K562 (cell line): ENCODE data around the gene ITGB2. TPM values are rescaled to one million over a fixed set of nuclear protein-coding genes. Genes with fewer than 3 reads are reported as not detected.

Experiments used
- ATAC-seq: fragments of 200-7000 bp; cut with Tn5 transposase; 3 replicates; pipeline ENCODE4 v1.9.1; 2020; ENCODE audit warnings: moderate library complexity
- BruUV-seq: library from RNA; stranded (reverse); fragments of 400-500 nt; replicated peaks from 2 replicates; lab custom pipeline; 2021; lab: Mats Ljungman, UMichigan
- CTCF ChIA-PET: fragments of 300-600 bp; formaldehyde crosslinking; extraction: SDS; loops from one replicate; lab custom pipeline; 2021; ENCODE audit warnings: low intra/inter-chr PET ratio; lab: Yijun Ruan, JAX
- POLR2A ChIA-PET: fragments of 300-600, 350-650 bp; sonication (Branson Sonifier 250); formaldehyde crosslinking; extraction: SDS; loops from one replicate; lab custom pipeline; 2021; ENCODE audit warnings: antibody characterized with exemption, inconsistent platforms; lab: Yijun Ruan, JAX
- DNase-seq, 4 experiments: peaks; one replicate each; pipeline versions ENCODE4 v3.0.0 to v3.0.0-alpha.2; 2011 to 2018; ENCODE audit warnings: low spot score in 3 of 4, mixed read lengths in 3 of 4; ENCODE audit errors: extremely low read depth in 1 of 4
- FAIRE-seq: peaks from 2 replicates; lab custom pipeline; 2011; peaks lifted over from hg19 to GRCh38; lab: Jason Lieb, UNC
- H2AFZ ChIP-seq: 2 replicates; pipeline ENCODE4 v1.6.0; 2011; ENCODE audit warnings: low read depth, low read length, control low read depth, inconsistent platforms
- H3K27ac ChIP-seq: fragments of 200-600 bp; 3 replicates; pipeline ENCODE4 v1.8.0; 2011; ENCODE audit warnings: low read depth, mild to moderate bottlenecking, control low read depth, inconsistent platforms, low read length, moderate library complexity, mixed read lengths; ENCODE audit errors: extremely low read depth
- H3K27me3 ChIP-seq, 2 experiments: fragments of 300-600 bp in 1 of 2; 2 replicates in 1 of 2; 3 replicates in 1 of 2; pipeline versions ENCODE4 v1.6.0 to v1.8.0; 2011; ENCODE audit warnings: inconsistent platforms in 2 of 2, low read length in 2 of 2, mild to moderate bottlenecking in 1 of 2, mixed read lengths in 1 of 2, moderate library complexity in 1 of 2; ENCODE audit not compliant: control insufficient read depth in 2 of 2, insufficient read depth in 2 of 2
- H3K36me3 ChIP-seq: fragments of 300-600 bp; 3 replicates; pipeline ENCODE4 v1.8.0; 2011; ENCODE audit warnings: mild to moderate bottlenecking, low read length, inconsistent platforms; ENCODE audit not compliant: control insufficient read depth, insufficient read depth
- H3K4me1 ChIP-seq, 2 experiments: fragments of 200-600 bp in 1 of 2; replicated peaks in 1 of 2; 2 replicates in 1 of 2; 3 replicates in 1 of 2; pipeline versions ENCODE4 v1.5.1 to v1.8.0; 2011; ENCODE audit warnings: inconsistent platforms in 2 of 2, low read length in 2 of 2, mild to moderate bottlenecking in 1 of 2, mixed read lengths in 1 of 2, moderate library complexity in 1 of 2; ENCODE audit not compliant: control insufficient read depth in 2 of 2, insufficient read depth in 2 of 2
- H3K4me2 ChIP-seq: 2 replicates; pipeline ENCODE4 v1.6.1; 2011; ENCODE audit warnings: low read length, control low read depth, inconsistent platforms, mixed read lengths; ENCODE audit not compliant: insufficient read depth
- H3K4me3 ChIP-seq: fragments of 200-600 bp; sonication (generic), shearing (Covaris generic); 2 replicates; pipeline ENCODE4 v1.5.1; 2016; ENCODE audit warnings: control low read depth, inconsistent platforms
- H3K79me2 ChIP-seq: fragments of 200-600 bp; 3 replicates; pipeline ENCODE4 v1.8.0; 2011; ENCODE audit warnings: low read length, inconsistent platforms; ENCODE audit not compliant: control insufficient read depth, insufficient read depth
- H3K9ac ChIP-seq, 2 experiments: 2 replicates each; pipeline versions ENCODE4 v1.6.0 to v1.6.1; 2011; ENCODE audit warnings: low read depth in 2 of 2, low read length in 2 of 2, control low read depth in 1 of 2, inconsistent platforms in 1 of 2, mild to moderate bottlenecking in 1 of 2, mixed read lengths in 1 of 2; ENCODE audit not compliant: insufficient read depth in 1 of 2
- H3K9me1 ChIP-seq: one replicate; pipeline ENCODE4 v1.6.0; 2011; ENCODE audit warnings: inconsistent platforms, mild to moderate bottlenecking, low read length, moderate library complexity; ENCODE audit not compliant: control insufficient read depth, insufficient read depth
- H3K9me3 ChIP-seq: replicated peaks from 2 replicates; pipeline ENCODE4 v1.5.1; 2011; ENCODE audit warnings: low read depth, low read length, inconsistent platforms; ENCODE audit not compliant: control insufficient read depth, insufficient read depth
- H4K20me1 ChIP-seq: replicated peaks from 2 replicates; pipeline ENCODE4 v1.6.1; 2011; ENCODE audit warnings: low read length, inconsistent platforms, mixed read lengths; ENCODE audit not compliant: control insufficient read depth, insufficient read depth
- CBFB ChIP-seq: sonication (generic); formaldehyde crosslinking; IDR thresholded peaks from 2 replicates; pipeline ENCODE4 v1.4.0; 2020; ENCODE audit warnings: mild to moderate bottlenecking, missing genetic modification reagents
- FOSL1 ChIP-seq: fragments of 200-800 bp; sonication (Bioruptor generic); conservative IDR thresholded peaks from 2 replicates; pipeline ENCODE4 v1.6.1; 2016; ENCODE audit warnings: missing genetic modification characterization, missing compliant biosample characterization
- PHTF2 ChIP-seq: fragments of 250-450 bp; sonication (Bioruptor Pico); IDR thresholded peaks from 2 replicates; pipeline ENCODE4 v1.5.0; 2021; ENCODE audit warnings: mild to moderate bottlenecking
- SRSF3 ChIP-seq: fragments of 200-400 bp; formaldehyde crosslinking; IDR thresholded peaks from 2 replicates; pipeline ENCODE4 v1.6.1; 2016; ENCODE audit warnings: mild to moderate bottlenecking, low read length, moderate library complexity; ENCODE audit not compliant: insufficient read depth
- ZNF140 ChIP-seq: fragments of 250-450 bp; sonication (Bioruptor Pico); IDR thresholded peaks from 2 replicates; pipeline ENCODE4 v1.8.0; 2021; ENCODE audit warnings: moderate library complexity, mild to moderate bottlenecking, inconsistent platforms
- ZNF212 ChIP-seq: fragments of 450-650 bp; formaldehyde crosslinking; IDR thresholded peaks from 2 replicates; pipeline ENCODE4 v1.4.0; 2020; ENCODE audit warnings: mild to moderate bottlenecking
- ZNF347 ChIP-seq: fragments of 450-650 bp; formaldehyde crosslinking; IDR thresholded peaks from 2 replicates; pipeline ENCODE4 v1.4.0; 2020; ENCODE audit warnings: low read depth, mild to moderate bottlenecking, moderate library complexity
- ZSCAN29 ChIP-seq: fragments of 450-650 bp; IDR thresholded peaks from 2 replicates; pipeline ENCODE4 v1.6.1; 2017
- WGBS: fragments of 100-300 bp; shearing (Covaris generic); methylation state at CpG from one replicate; pipeline ENCODE4 v1.1.6; 2016; ENCODE audit warnings: low coverage, mixed read lengths; ENCODE audit not compliant: insufficient coverage; ENCODE audit errors: missing lambda C conversion rate; 5-methylcytosine and 5-hydroxymethylcytosine counted together
- in situ Hi-C: fragments of 300-500 bp; cut with MboI; formaldehyde crosslinking; loops from 4 replicates; pipeline ENCODE4 v1.15.0; 2018; ENCODE audit warnings: inconsistent platforms, mixed read lengths
- intact Hi-C: fragments of 100-400 bp; cut with micrococcal nuclease; formaldehyde crosslinking; loops from 2 replicates; pipeline ENCODE4 v1.14.2; 2022
- polyA plus RNA-seq, 8 experiments: library from polyadenylated mRNA; depleted of rRNA in 4 of 8; stranded (reverse) in 5 of 8; unstranded in 3 of 8; fragments of >200 nt; fragmentation: Nextera tagmentation in 2 of 8; fragmentation: Illumina TruSeq in 1 of 8; extraction: Ambion mirVana in 2 of 8; extraction: Trizol in 1 of 8; gene quantifications; 2 replicates each; pipeline versions ENCODE4 v1.2.1 to v1.2.3, GENCODE V29; 2011 to 2014; ENCODE audit warnings: inconsistent platforms in 1 of 8, missing spikeins in 1 of 8
- total RNA-seq, 7 experiments: library from RNA; depleted of rRNA in 6 of 7; stranded (reverse); fragments of >200 nt in 6 of 7; fragmentation: Illumina TruSeq in 2 of 7; extraction: Trizol in 2 of 7; gene quantifications; 2 replicates each; pipeline versions ENCODE4 v1.2.1 to v1.2.3, GENCODE V29; 2011 to 2021; ENCODE audit warnings: low replicate concordance in 1 of 7
- TF ChIP-seq, protein P1 (sequence below), 2 experiments: fragments of 150-350 bp in 1 of 2; IDR thresholded peaks; 2 replicates each; pipeline ENCODE4 v1.6.1; 2012 to 2016; ENCODE audit warnings: low read depth in 2 of 2, low read length in 2 of 2, mild to moderate bottlenecking in 1 of 2, moderate library complexity in 1 of 2
- TF ChIP-seq, protein P2 (sequence below): fragments of 450-650 bp; formaldehyde crosslinking; IDR thresholded peaks from 2 replicates; pipeline ENCODE4 v1.4.0; 2020; ENCODE audit warnings: mild to moderate bottlenecking, moderate library complexity
- TF ChIP-seq, protein P3 (sequence below), 2 experiments: fragments of 200-800 bp in 1 of 2; sonication (Bioruptor generic) in 1 of 2; sonication (generic) in 1 of 2; formaldehyde crosslinking in 1 of 2; IDR thresholded peaks in 1 of 2; conservative IDR thresholded peaks in 1 of 2; 2 replicates each; pipeline versions ENCODE4 v1.5.0 to v1.6.1; 2016 to 2020; ENCODE audit warnings: missing compliant biosample characterization in 1 of 2, missing genetic modification characterization in 1 of 2, missing genetic modification reagents in 1 of 2
- TF ChIP-seq, protein P4 (sequence below): sonication (generic); formaldehyde crosslinking; IDR thresholded peaks from 2 replicates; pipeline ENCODE4 v1.8.0; 2022; ENCODE audit warnings: mild to moderate bottlenecking, missing genetic modification reagents

ITGB2 gene
- total and polyA plus RNA-seq, 9 of the 15 experiments (the other 6 are each of a cell fraction or from before 2014, with no cell fraction given) = 0.07 to 1.3 (median 0.51) TPM; not detected in 2

DNA sequence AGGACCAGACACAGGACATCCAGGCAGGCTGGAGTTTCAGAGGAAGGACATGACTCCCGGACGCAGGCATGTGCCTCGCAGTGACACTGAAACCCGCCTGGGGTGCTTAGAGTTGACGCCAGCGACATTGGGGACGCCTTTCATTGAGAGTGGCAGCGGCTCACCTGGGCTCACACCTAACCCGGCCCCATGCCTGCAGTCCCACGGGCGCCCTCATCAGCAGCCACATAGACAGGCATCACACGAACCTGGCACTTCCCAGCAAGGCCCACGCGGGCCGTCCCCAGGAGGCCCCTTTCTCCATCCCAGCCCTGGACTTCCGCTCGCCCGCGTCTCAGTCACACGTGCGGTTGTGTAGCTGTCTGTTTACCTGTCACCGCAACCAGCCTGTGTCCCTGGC, 17.0 kb downstream of the ITGB2 start:
- ATAC-seq (no peak), DNase-seq (no peak), FAIRE-seq (no peak)
- TF ChIP-seq, protein P1, sequence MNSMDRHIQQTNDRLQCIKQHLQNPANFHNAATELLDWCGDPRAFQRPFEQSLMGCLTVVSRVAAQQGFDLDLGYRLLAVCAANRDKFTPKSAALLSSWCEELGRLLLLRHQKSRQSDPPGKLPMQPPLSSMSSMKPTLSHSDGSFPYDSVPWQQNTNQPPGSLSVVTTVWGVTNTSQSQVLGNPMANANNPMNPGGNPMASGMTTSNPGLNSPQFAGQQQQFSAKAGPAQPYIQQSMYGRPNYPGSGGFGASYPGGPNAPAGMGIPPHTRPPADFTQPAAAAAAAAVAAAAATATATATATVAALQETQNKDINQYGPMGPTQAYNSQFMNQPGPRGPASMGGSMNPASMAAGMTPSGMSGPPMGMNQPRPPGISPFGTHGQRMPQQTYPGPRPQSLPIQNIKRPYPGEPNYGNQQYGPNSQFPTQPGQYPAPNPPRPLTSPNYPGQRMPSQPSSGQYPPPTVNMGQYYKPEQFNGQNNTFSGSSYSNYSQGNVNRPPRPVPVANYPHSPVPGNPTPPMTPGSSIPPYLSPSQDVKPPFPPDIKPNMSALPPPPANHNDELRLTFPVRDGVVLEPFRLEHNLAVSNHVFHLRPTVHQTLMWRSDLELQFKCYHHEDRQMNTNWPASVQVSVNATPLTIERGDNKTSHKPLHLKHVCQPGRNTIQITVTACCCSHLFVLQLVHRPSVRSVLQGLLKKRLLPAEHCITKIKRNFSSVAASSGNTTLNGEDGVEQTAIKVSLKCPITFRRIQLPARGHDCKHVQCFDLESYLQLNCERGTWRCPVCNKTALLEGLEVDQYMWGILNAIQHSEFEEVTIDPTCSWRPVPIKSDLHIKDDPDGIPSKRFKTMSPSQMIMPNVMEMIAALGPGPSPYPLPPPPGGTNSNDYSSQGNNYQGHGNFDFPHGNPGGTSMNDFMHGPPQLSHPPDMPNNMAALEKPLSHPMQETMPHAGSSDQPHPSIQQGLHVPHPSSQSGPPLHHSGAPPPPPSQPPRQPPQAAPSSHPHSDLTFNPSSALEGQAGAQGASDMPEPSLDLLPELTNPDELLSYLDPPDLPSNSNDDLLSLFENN (IDR thresholded peaks at IDR 0.05; ENCODE audit: low read depth in 2 of 2, low read length in 2 of 2) = no peak
- TF ChIP-seq ZNF347 (CRISPR knock-in tag) = no peak
- TF ChIP-seq ZNF140 = no peak
- TF ChIP-seq, protein P2, sequence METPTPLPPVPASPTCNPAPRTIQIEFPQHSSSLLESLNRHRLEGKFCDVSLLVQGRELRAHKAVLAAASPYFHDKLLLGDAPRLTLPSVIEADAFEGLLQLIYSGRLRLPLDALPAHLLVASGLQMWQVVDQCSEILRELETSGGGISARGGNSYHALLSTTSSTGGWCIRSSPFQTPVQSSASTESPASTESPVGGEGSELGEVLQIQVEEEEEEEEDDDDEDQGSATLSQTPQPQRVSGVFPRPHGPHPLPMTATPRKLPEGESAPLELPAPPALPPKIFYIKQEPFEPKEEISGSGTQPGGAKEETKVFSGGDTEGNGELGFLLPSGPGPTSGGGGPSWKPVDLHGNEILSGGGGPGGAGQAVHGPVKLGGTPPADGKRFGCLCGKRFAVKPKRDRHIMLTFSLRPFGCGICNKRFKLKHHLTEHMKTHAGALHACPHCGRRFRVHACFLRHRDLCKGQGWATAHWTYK = no peak
- no peak for TF ChIP-seq CBFB (CRISPR knock-in tag)
- TF ChIP-seq, protein P3, sequence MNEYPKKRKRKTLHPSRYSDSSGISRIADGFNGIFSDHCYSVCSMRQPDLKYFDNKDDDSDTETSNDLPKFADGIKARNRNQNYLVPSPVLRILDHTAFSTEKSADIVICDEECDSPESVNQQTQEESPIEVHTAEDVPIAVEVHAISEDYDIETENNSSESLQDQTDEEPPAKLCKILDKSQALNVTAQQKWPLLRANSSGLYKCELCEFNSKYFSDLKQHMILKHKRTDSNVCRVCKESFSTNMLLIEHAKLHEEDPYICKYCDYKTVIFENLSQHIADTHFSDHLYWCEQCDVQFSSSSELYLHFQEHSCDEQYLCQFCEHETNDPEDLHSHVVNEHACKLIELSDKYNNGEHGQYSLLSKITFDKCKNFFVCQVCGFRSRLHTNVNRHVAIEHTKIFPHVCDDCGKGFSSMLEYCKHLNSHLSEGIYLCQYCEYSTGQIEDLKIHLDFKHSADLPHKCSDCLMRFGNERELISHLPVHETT (CRISPR knock-in tag; conservative IDR thresholded peaks at IDR 0.05 in 1 of 2, IDR thresholded peaks at IDR 0.05 in 1 of 2) = no peak
- no peak for TF ChIP-seq SRSF3
- TF ChIP-seq, protein P4, sequence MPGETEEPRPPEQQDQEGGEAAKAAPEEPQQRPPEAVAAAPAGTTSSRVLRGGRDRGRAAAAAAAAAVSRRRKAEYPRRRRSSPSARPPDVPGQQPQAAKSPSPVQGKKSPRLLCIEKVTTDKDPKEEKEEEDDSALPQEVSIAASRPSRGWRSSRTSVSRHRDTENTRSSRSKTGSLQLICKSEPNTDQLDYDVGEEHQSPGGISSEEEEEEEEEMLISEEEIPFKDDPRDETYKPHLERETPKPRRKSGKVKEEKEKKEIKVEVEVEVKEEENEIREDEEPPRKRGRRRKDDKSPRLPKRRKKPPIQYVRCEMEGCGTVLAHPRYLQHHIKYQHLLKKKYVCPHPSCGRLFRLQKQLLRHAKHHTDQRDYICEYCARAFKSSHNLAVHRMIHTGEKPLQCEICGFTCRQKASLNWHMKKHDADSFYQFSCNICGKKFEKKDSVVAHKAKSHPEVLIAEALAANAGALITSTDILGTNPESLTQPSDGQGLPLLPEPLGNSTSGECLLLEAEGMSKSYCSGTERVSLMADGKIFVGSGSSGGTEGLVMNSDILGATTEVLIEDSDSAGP (CRISPR knock-in tag) = no peak
- no peak for TF ChIP-seq PHTF2 (CRISPR knock-in tag)
- no peak for TF ChIP-seq FOSL1
- TF ChIP-seq ZSCAN29 = no peak
- TF ChIP-seq ZNF212 (CRISPR knock-in tag) = no peak
- CTCF ChIA-PET = no interaction called here
- no peaks in the 10 kb centered on the region; the same call in 2 of the 3 replicates for H3K36me3 ChIP-seq
- no peaks in the 10 kb centered on the region for H3K79me2 ChIP-seq
- H3K27ac ChIP-seq = no peak overlapping the region
- H3K9ac ChIP-seq = peak overlapping the region in 1 of 2 experiments; percentile 31; a peak in 1 of 4 replicates
- peaks cover 12% of the 10 kb centered on the region for H3K9me3 ChIP-seq
- no peak overlapping the region for H2AFZ ChIP-seq
- in situ Hi-C loops = no loop called here
- no peaks in the 10 kb centered on the region for H3K9me1 ChIP-seq
- no peak overlapping the region for H3K4me3 ChIP-seq
- no TSS peak for BruUV-seq
- no peak overlapping the region for H3K4me2 ChIP-seq
- H3K27me3 ChIP-seq = peaks cover 48 to 81% of the 10 kb centered on the region in 2 experiments
- peaks cover 6% of the 10 kb centered on the region for H4K20me1 ChIP-seq
- peaks cover 9 to 78% of the 10 kb centered on the region in 2 experiments; a peak in 3 of 5 replicates for H3K4me1 ChIP-seq
- POLR2A ChIA-PET = interaction anchor here (0.6 to 0.9 kb wide), 2 partner anchors 99 to 102 kb away, joined by 3 to 5 read pairs; partner anchors contain the start of gene UBE2G2
- intact Hi-C loops = no loop called here
- WGBS = 25% methylated on average over 22 of the region's 22 CpGs
